NCI-H748 (cell line): ENCODE data around the gene ZNF878.

Source experiments
- DNase-seq: peaks from one replicate; lab custom pipeline; 2025; ENCODE audit not compliant: unreplicated experiment; lab: John Stamatoyannopoulos, UW

Gene ZNF878

DNA sequence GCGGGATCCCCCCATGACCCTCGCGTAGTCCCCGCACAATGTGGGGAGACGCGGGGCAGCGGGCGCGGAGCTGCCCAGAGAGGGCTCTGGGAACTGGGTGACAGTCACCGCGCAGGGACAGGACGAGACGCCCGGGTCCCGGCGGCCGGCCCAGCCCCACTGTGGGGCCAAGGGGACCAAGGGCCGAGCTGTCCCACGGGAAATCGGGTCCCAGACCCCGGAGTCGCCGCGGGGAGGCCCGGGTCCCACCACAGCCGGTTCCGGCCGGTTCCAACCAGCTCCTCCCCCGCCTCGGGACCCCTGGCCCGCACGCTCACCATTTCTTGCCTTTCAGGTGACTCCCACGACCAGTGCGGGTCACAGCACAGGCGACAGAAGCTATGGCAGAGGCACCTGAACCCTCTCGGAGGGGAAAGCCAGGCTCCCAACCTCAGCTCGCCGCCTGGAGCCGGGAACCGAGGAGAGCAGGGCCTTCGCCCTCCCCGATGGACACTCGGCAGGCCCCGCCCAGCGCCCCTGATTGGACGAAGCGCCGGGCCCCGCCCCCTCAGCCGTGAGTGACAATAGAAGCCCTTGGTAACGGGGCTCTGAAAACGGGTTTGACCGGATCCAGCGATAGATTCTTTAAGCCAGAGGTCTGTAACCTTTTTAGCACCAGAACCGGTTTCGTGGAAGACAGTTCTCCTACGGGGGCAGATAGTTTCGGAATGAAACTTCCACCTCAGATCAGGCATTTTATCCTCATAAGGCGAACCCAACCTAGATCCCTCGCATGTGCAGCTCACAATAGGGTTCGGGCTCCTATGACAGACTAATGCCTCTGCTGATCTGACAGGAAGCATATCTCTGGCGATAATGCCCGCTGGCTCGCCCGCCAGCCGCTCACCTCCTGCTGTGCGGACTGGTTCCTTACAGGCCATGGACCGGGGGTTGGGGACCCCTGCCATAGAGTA, 17.3 kb downstream of the ZNF878 start, which contains the start of gene ZNF433:
Gene ZNF433, minus strand, starts transcription at position 460 of the 953 bp plus-strand sequence. Its CDS starts 140 bp downstream, at position 320.
- DNase-seq: peak; percentile 92

DNA sequence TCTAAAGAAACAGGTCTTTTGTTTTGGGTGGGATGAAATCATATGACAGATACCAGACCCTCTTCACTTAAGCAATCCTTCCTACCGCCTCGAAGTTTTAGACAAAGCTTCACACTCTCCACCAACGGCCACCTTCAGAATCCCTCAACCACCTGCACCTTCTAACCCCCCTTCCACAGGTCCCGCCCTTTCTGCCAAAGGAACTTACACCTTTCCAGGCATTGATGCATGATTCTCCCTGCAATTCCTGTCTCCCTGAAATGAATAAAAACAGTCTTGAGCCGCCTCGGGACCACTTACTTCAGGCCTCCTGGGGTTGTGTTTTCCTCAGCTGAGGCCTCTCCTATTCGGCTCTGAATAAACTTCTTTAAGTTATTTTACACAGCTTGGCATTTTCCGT, 18.1 kb downstream of the ZNF878 start:
- DNase-seq: peak; percentile 2

DNA sequence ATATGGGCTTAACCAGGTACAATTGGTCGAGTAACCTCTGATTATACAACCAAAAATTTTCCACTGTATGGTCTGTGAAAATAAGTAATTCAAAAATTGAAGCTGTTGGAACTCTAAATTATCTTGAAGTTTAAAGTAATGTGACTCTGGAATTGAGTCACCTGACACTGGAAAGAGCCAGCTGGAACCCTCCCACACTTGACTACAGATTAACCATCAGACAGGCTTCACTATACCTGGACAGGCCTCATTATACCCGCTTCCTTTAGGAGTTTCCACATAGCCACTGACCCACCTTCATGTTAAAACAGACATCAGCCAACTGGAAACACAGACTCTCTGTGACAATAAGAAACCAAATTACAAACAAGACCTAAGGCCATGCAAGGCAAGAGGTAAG, 18.6 kb downstream of the ZNF878 start:
- no peak for DNase-seq

DNA sequence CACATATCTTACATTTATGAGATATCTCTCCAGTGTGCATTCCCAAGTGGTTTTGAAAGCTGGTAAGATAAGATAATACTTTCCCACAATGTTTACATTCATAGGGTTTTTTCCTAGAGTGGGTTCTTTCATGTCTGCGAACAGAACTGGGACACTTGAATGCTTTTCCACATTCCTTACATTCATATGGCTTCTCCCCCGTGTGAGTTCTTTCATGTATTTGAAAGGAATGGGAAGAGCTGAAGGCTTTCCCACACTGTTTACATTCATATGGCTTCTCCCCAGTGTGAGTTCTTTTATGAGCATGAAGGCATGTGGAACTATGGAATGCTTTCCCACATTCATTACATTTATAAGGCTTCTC, 37.0 kb downstream of the ZNF878 start:
- DNase-seq: no peak

DNA sequence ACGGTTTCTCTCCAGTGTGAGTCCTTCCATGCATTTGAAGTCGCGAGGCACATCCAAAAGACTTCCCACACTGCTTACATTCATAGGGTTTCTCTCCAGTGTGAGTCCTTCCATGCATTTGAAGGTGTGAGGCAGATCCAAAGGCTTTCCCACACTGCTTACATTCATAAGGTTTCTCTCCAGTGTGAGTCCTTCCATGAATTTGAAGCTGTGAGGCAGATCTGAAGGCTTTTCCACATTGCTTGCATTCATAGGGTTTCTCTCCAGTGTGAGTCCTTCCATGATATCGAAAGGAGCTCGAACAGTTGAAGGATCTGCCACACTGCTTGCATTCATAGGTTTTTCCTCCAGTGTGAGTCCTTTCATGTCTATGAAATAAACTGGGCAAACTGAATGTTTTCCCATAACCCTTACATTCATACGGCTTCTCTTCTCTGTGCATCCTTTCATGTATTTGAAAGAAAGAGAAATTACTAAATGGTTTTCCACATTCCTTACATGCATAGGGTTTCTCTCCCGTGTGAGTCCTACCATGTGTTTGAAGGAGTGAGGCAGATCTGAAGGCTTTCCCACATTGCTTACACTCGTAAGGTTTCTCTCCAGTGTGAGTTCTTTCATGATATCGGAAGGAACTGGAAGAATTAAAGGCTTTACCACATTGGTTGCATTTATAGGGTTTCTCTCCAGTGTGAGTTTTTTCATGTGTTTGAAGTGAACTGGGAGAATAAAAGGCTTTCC, 37.6 kb downstream of the ZNF878 start:
- no peak for DNase-seq

DNA sequence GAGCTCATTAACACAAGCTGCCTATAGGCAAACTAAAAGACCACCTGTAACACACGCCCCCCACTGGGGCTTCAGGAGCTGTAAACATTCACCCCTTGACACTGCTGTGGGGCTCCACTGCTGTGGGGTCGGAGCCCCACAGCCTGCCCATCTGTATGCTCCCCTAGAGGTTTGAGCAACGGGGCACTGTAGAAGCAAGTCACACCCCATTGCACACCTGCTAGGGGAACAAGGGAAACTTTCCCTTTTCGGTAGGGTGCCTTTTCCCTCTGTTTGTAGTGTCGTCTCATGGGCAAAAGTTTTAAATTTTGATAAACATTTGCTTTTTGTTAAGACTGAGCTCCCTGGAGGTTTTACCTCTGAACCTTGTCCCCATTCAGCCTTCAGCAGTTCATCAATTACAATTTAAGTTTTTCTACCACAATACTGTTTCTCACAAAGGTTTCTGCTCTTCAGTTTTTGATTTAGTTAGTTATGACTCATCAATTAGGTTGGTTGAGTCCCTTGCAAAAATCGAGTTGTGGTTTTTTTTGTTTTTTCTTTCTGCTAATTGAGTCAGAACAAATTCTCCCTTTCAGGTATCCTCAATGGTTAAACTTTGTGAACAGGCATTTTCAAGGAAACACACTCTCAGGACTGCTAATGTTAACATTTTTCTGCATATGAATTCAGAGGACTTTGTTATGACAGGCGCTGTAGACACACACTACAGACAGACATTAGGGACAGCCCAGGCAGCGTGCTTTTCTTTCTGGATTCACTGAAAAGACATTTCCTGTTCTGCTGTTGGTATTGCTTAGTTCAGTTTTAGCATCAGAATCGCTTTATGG, 52.4 kb downstream of the ZNF878 start:
- no peak for DNase-seq

DNA sequence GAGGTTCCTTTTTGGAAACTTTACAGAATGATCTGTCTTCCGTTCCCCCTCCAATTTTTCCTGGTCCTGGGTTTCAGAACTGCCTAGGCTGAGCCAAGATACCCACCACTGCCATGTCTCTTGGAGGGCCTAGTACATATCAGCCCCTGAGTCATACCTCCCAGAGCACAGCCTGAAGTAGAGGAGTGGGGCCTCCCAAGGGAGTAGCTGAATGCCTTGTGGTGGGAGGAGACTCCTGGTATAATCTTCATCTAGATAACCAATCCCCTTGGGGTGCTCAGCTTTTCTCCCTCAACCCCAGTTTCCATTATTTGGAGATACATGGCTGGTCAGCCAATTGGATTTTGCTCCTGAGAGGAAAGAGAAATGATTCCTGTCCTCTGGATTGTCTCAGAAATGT, 57.6 kb downstream of the ZNF878 start:
- no peak for DNase-seq
